GM23248 (cell line): ENCODE results near the gene TMEM250. TPM values are rescaled to one million over a fixed set of nuclear protein-coding genes. Genes with fewer than 3 reads are reported as not detected.

Source experiments
- DNase-seq: peaks from one replicate; pipeline ENCODE4 v3.0.0-alpha.2; 2015
- H2AFZ ChIP-seq: fragments of 200-600 bp; sonication (generic); 2 replicates; pipeline ENCODE4 v1.6.1; 2016; ENCODE audit warnings: antibody characterized with exemption
- H3F3A ChIP-seq: fragments of 200-600 bp; sonication (generic); 2 replicates; pipeline ENCODE4 v1.6.1; 2016; ENCODE audit warnings: mild to moderate bottlenecking, antibody characterized with exemption, mixed run types; ENCODE audit not compliant: insufficient read depth
- H3K27ac ChIP-seq: fragments of 200-600 bp; sonication (generic); 2 replicates; pipeline ENCODE4 v1.5.1; 2016; ENCODE audit warnings: mild to moderate bottlenecking
- H3K27me3 ChIP-seq: fragments of 200-600 bp; sonication (generic); replicated peaks from 2 replicates; pipeline ENCODE4 v1.6.1; 2016; ENCODE audit warnings: mild to moderate bottlenecking; ENCODE audit not compliant: insufficient read depth
- H3K36me3 ChIP-seq: fragments of 200-600 bp; sonication (generic); 2 replicates; pipeline ENCODE4 v1.6.1; 2016; ENCODE audit warnings: low read depth, mild to moderate bottlenecking
- H3K4me1 ChIP-seq: fragments of 200-600 bp; sonication (generic); 2 replicates; pipeline ENCODE4 v1.6.1; 2016; ENCODE audit warnings: mild to moderate bottlenecking; ENCODE audit not compliant: insufficient read depth
- H3K4me2 ChIP-seq: fragments of 200-600 bp; sonication (generic); one replicate; pipeline ENCODE4 v1.6.1; 2016; ENCODE audit warnings: mild to moderate bottlenecking; ENCODE audit not compliant: unreplicated experiment
- H3K4me3 ChIP-seq: fragments of 200-600 bp; sonication (generic); 2 replicates; pipeline ENCODE4 v1.5.1; 2016; ENCODE audit warnings: mild to moderate bottlenecking
- H3K79me2 ChIP-seq: fragments of 200-600 bp; sonication (generic); 2 replicates; pipeline ENCODE4 v1.6.1; 2016; ENCODE audit warnings: mild to moderate bottlenecking; ENCODE audit not compliant: insufficient read depth
- H3K9ac ChIP-seq: fragments of 200-600 bp; sonication (generic); 2 replicates; pipeline ENCODE4 v1.6.1; 2016; ENCODE audit warnings: mild to moderate bottlenecking
- H3K9me2 ChIP-seq: fragments of 200-600 bp; sonication (generic); 2 replicates; pipeline ENCODE4 v1.6.1; 2016; ENCODE audit warnings: mixed run types, mild to moderate bottlenecking, moderate library complexity; ENCODE audit not compliant: insufficient read depth
- H3K9me3 ChIP-seq: fragments of 200-600 bp; sonication (generic); one replicate; pipeline ENCODE4 v1.6.1; 2017; ENCODE audit warnings: low read depth
- H4K20me1 ChIP-seq: fragments of 200-600 bp; sonication (generic); 2 replicates; pipeline ENCODE4 v1.6.0; 2016; ENCODE audit not compliant: insufficient read depth
- EZH2 ChIP-seq: fragments of 200-600 bp; sonication (generic); IDR thresholded peaks from 2 replicates; pipeline ENCODE4 v1.6.1; 2018; ENCODE audit warnings: antibody characterized with exemption, mild to moderate bottlenecking; ENCODE audit not compliant: insufficient read depth, poor library complexity, severe bottlenecking
- EZH2phosphoT487 ChIP-seq: fragments of 200-600 bp; sonication (generic); IDR thresholded peaks from 2 replicates; pipeline ENCODE4 v1.6.1; 2018; ENCODE audit warnings: antibody characterized with exemption, moderate library complexity, mild to moderate bottlenecking, low read depth; ENCODE audit not compliant: insufficient read depth
- WGBS, 2 experiments: methylation state at CpG; one replicate each; pipeline ENCODE4 v1.1.6; 2015 to 2017; ENCODE audit warnings: low lambda C conversion rate in 2 of 2, low coverage in 1 of 2; ENCODE audit errors: missing lambda C conversion rate in 2 of 2; 5-methylcytosine and 5-hydroxymethylcytosine counted together
- in situ Hi-C: fragments of 300-500 bp; cut with MboI; formaldehyde crosslinking; loops from 2 replicates; pipeline ENCODE4 v1.15.0; 2020
- polyA plus RNA-seq: library from polyadenylated mRNA; unstranded; fragments of >200 nt; fragmentation: Nextera tagmentation; extraction: Ambion mirVana; gene quantifications from 2 replicates; pipeline ENCODE4 v1.2.1, GENCODE V29; 2016
- total RNA-seq: library from RNA; depleted of rRNA; stranded (reverse); fragments of >200 nt; shearing (Covaris generic); gene quantifications from 2 replicates; pipeline ENCODE4 v1.2.3, GENCODE V29; 2014

The TMEM250 gene
- total and polyA plus RNA-seq, 2 experiments from 2014 or later: 25.9 to 69.7 TPM

DNA sequence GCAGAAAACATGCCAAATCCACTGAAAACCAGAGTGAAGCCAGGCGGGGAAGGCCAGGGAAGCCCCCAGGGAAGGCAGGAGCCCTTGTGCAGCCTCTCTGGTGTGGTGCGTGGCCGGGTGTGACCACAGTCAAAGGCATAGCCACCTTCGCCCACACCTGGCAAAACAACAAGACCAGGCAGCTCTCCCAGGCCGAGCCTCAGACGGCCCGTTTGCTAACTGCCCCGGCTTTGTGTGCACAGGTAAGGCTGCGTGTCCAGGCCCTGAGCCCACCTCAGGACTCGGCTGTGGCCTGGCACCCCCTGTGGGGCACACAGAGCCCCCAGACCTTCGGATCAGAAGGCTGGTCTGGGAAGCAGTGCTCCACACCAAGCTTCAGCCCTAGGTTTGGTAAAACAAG is 6.1 kb downstream of the TMEM250 start:
- no peak for TF ChIP-seq EZH2phosphoT487
- TF ChIP-seq EZH2: no peak
- Histone ChIP-seq H3F3A (0 out of 2 replicates have a peak, but pooled peaks cover 6% of the 10 kb centered on the region), H3K4me1 (peaks cover 5% of the 10 kb centered on the region), H3K4me3 (no peak overlapping the region), H3K9ac (no peak overlapping the region), H3K79me2 (peaks cover 12% of the 10 kb centered on the region), H2AFZ (no peak overlapping the region), H3K36me3 (no peaks in the 10 kb centered on the region), H3K4me2 (no peak overlapping the region), H3K27ac (no peak overlapping the region), H3K9me2 (no peaks in the 10 kb centered on the region), H4K20me1 (no peaks in the 10 kb centered on the region), H3K9me3 (no peaks in the 10 kb centered on the region), H3K27me3 (no peaks in the 10 kb centered on the region)
- in situ Hi-C loops: no loop called here
- WGBS, 2 experiments: 75 to 82% methylated on average over 11 of the region's 11 CpGs
- no peak for DNase-seq

DNA sequence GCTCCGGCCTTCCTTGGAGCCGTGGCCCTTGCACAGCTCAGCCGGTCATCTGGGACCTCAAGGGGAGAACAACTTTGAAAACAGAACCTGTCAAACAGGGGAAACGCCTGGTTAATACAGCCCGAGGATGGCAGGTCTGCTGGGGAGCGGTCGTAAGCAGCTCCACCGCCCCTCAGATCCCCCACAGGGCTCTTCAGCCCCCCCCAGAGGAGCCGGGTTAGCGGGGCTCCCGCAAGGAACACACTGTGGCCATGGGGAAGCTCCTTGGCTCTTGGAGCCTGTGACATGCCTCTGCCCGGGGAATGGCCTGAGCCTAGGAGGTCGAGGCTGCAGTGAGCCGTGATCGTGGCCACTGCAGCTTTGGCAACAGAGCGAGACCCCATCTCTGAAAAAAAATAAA is 6.8 kb downstream of the TMEM250 start:
- Histone ChIP-seq H3K4me3 (no peak overlapping the region), H3K27ac (no peak overlapping the region), H3K27me3 (no peaks in the 10 kb centered on the region), H4K20me1 (no peaks in the 10 kb centered on the region), H3K9ac (no peak overlapping the region), H3K9me2 (no peaks in the 10 kb centered on the region), H3K36me3 (no peaks in the 10 kb centered on the region), H2AFZ (no peak overlapping the region), H3K4me1 (peaks cover 5% of the 10 kb centered on the region), H3K79me2 (peaks cover 5% of the 10 kb centered on the region), H3K9me3 (no peaks in the 10 kb centered on the region), H3K4me2 (no peak overlapping the region), H3F3A (0 out of 2 replicates have a peak, but pooled peaks cover 6% of the 10 kb centered on the region)
- DNase-seq: no peak
- in situ Hi-C loops: no loop called here
- no peak for TF ChIP-seq EZH2phosphoT487
- TF ChIP-seq EZH2: no peak
- whole genome bisulfite sequencing, 2 experiments: 68 to 72% methylated on average over 16 of the region's 16 CpGs

DNA sequence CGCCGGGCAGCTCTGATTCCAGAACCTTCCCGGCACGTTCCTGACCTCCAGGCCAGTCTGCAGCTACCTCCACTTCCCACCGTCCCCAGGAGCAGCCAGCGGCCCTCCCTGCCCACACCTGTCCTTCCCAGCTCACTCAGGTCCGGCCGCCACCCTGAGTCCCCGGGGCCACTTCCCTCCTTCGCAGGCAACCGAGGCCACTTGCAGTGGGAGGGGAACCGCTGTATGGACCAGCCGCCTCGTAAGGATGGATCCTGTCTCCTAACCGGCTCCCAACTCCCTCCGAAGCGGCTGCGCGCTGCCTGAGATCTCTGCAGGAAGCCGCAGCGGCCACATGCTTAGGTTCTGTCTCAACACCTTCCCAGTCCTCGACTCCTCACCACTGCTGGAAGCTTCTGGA is 7.5 kb downstream of the TMEM250 start:
- Histone ChIP-seq H3F3A (0 out of 2 replicates have a peak, but pooled peaks cover 6% of the 10 kb centered on the region), H3K4me2 (no peak overlapping the region), H3K27ac (no peak overlapping the region), H4K20me1 (no peaks in the 10 kb centered on the region), H2AFZ (no peak overlapping the region), H3K79me2 (no peaks in the 10 kb centered on the region), H3K4me3 (no peak overlapping the region), H3K9me2 (no peaks in the 10 kb centered on the region), H3K9ac (no peak overlapping the region), H3K36me3 (no peaks in the 10 kb centered on the region), H3K9me3 (no peaks in the 10 kb centered on the region), H3K27me3 (no peaks in the 10 kb centered on the region), H3K4me1 (peaks cover 5% of the 10 kb centered on the region)
- no peak for DNase-seq
- WGBS, 2 experiments: 94 to 96% methylated on average over 20 to 22 of the region's 22 CpGs
- TF ChIP-seq EZH2phosphoT487 (no peak), EZH2 (no peak)
- in situ Hi-C loops: no loop called here

DNA sequence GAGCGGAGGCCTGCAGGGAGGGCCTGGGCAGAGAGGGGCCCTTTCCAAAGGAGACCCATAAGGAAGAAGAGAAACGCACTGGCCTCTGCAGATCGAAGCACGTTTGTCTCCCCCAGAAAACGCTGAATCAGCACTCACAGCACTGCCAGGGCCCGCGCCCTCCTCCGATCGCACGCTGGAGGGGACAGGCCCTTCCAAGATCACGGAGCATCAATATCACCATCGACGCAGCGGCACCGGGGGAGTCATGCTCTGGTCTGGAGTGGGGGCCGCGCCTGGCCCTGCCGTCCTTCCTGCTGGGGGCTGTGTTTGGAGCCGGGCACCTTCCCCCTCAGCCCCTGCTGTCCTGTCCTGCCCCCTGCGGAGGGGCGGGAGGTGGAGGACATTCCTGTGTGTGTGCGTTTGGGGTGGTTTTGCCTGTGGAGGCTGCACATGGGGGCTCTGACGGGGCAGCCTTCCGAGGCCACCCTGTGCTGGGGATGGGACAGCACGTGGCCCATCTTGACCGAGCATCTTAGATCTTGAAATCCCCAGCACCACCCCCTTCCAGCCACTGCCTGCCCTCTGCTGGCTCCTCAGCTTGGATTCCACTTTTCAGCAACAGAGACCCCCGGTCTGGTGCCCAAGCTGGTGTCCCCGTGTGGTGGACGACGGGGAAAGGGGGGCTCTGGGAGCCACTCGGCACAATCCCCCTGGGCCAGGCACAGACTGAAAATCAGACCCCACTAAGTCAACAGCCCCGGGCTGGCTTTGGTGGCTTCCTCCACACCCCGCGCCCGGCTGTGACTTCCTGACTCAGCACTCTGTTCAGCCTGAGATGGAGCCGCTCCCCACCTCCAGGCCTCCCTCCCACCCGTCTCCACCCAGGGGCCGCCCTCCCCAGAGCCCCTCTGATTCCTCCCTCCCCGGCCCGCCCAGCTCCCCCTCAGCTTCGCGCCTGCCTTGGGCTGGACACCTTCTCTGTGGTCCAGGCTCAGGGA is 8.3 kb downstream of the TMEM250 start:
- WGBS, 2 experiments: 16 to 27% methylated on average over 28 to 42 of the region's 42 CpGs
- Histone ChIP-seq H3K4me3 (peak overlapping the region; percentile 50), H3K27ac (no peak overlapping the region), H3K9ac (peak overlapping the region; percentile 24; the same call in 1 of the 2 replicates), H3K9me3 (no peaks in the 10 kb centered on the region), H3K79me2 (no peaks in the 10 kb centered on the region), H2AFZ (peak overlapping the region; percentile 44), H3K9me2 (no peaks in the 10 kb centered on the region), H3K4me2 (peak overlapping the region; percentile 80), H4K20me1 (no peaks in the 10 kb centered on the region), H3K36me3 (no peaks in the 10 kb centered on the region), H3K4me1 (peaks cover 12% of the 10 kb centered on the region), H3F3A (0 out of 2 replicates have a peak, but pooled peaks cover 6% of the 10 kb centered on the region), H3K27me3 (no peaks in the 10 kb centered on the region)
- no peak for TF ChIP-seq EZH2phosphoT487
- no peak for TF ChIP-seq EZH2
- peak; percentile 46 for DNase-seq
- in situ Hi-C loops: no loop called here
